HG02763 (cell line): Measurements from ENCODE around the gene PUM2.
"Not testable (repeated sequence)": the region's sequence is repeated elsewhere in the genome, so short reads cannot be mapped to it uniquely, and the experiment has no call there.

Source experiments
- ATAC-seq: cut with Tn5 transposase; IDR thresholded peaks from one replicate; pipeline ENCODE4 v1.9.1; 2021; ENCODE audit warnings: mild to moderate bottlenecking, moderate library complexity; ENCODE audit not compliant: unreplicated experiment

Gene PUM2

DNA sequence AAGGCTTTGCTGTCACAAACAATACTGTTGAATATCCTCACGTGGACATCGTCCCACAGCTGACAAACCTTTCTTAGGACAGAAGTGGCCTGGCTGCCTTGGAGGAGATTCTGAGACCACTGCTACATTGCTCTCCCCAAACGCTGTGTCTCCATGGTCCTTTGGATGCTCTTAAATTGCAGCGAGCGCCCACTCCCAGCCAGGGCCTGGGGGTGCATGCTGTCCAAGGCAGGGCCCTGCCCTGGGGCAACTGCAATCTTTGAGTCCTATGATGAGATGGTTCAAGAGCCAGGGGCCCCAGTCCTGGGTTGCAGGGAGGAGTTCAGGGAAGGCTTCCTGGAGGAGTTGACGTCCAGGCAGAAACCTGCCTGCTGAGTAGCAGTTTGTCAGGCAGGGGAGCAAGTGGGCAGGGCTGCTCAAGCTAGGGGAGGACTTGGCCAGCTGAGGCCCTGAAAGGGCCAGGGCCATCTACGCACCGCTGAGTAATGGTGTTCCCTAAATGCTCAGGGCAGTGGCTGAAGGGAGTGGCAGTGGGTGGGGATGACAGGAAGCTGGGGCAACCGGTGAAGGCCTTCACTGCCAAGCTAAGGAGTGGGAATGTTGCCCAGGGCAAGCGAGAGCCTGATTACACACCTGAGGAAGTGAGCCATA is 114.9 kb downstream of the PUM2 start:
- ATAC-seq, result no peak

DNA sequence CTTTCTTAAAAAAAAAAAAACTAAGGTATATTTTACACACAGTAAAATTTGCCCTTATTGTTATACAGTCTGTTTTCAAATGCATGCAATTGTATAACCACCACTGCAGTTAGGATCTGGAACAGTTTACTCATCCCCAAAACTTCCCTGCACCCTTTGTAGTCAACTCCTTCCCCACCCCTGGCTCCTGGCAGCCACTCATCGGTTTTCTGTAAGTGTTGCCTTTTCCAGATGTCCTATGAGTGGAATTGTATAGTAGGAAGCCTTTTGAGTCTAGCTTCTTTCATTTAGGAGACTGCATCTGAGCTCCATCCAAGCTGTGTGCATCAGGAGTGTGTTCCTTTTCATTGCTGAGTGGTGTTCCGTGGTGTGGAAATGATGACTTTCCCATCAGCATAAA is 116.0 kb downstream of the PUM2 start:
- not testable (repeated sequence) for ATAC-seq

DNA sequence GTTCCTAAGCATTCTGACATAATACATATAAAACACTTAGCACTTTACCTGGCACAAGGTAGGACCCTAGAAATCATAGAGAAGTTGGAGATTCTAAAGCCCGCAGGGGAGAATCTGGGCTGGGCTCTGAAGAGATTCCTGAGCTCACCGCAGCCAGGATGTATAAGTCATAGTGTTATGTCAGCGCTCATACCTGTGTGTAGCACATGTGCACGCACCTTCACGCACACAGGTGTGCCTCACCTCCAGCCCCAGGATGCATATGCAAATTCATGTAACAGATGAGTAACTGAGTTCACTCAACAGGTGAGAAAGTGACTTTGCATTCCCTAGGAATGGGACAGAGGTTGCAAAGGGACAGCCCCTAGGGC is 117.8 kb downstream of the PUM2 start:
- ATAC-seq, result no peak

DNA sequence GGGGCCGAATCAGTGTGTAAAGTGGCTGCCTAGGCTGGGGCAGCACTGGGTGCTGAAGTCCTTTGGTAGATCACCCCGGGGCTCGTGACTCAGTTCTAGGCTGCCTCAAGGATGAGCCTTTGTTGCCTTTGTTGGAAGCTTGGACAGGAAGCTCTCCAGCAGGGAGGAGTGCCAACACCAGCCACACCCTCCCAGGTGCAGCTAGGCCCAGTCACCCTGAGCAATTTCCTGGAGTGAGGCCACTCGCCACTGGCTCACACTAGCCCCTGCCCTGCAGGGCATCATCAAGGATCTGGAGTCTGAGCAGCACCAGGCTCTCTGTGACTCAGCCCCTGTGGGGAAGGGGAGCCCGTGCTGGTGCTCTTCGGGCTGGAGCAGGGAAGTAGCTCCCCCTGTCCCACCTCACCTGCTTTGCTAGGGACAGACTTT is 119.0 kb downstream of the PUM2 start:
- ATAC-seq, result no peak

DNA sequence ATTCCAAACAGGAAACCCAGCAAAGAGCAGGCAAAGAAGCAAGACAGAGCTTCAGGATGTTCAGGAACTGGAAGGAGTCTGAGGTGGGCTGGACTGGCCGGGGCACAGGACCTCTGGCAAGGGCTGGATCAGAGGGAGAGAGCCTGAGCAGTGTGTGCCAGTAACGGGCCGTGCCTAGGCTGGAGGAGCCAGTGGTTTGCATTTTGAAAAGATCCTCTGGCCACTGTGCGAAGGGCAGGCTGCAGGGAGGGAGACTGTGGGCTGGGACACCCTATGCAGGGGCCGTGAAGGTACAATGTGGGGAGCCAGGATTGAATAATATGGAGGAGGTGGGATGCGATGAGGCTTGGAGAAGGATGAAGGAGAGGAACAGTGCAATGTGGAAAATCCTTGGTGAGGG is 119.5 kb downstream of the PUM2 start:
- ATAC-seq, result no peak

DNA sequence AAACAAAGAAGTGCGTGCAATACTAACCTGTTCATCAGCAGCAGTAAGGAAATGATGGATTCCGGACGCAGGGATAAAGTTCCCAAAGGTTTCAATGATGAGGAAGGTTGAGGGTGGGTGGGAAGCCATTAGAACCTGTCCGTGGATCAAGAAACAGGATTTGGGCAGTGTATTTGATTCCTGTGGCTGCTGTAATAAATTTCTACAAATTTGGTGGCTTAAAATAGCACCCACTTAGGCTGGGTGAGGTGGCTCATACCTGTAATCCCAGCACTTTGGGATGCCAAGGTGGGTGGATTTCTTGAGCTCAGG is 120.6 kb downstream of the PUM2 start:
- ATAC-seq, result no peak

DNA sequence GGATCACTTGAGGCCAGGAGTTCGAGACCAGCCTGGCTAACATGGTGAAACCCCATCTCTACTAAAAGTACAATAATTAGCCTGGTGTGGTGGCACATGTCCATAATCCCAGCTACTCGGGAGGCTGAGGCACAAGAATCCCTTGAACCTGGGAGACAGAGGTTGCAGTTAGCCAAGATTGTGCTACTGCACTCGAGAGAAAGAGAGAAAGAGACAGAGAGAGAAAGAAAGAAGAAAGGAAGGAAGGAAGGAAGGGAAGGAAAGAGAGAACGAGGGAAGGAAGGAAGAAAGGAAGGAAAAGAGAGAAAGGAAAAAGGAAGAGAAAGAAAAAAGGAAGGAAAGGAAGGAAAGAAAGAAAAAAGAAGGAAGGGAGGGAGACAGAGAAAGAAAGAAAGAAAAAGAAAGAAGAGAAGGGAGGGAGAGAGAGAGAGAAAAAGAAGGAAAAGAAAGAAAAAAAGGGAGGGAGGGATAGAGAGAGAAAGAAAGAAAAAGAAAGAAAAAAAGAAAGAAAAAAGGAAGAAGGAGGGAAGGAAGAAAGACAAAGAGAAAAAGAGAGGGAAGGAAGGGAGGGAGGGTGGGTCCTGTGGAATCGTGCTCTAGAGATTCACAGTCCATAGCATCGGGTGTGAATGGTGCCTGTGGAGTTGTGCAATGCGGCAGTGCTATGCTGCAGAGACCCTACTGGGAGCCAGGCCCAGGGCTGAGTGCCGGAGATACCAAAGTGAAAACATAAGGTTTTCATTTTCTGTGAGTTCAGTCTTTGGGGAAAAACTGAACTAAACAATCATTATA is 121.1 kb downstream of the PUM2 start:
- ATAC-seq, result no peak

DNA sequence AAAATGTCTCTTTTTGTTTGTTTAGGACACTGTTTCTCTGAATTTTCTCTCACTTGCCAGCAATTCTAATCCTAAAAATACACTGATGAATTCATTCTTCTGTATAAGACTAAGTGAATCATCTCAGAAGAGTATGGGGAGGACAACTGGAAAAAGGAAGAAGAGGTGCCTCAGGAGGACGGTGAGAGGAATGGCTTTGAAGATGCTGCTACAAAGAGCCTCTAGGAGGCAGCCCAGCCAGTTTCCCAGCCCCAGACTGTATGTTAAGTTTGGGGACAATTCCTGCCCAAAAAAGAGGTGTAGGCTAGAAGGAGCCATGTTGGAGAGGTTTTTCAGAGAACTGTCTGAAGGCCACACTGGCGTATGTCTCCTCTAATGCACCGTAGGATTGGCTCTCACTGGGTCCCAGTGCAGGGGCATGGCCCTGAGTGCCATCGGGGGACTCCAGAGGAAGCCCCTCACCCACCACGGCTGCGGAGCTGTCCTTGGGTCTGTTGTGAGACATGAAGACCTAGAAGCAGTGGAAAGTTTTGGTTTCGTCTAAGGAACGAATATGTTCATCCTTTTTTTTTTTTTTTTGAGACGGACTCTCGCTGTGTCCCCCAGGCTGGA is 122.6 kb downstream of the PUM2 start:
- ATAC-seq, result no peak

DNA sequence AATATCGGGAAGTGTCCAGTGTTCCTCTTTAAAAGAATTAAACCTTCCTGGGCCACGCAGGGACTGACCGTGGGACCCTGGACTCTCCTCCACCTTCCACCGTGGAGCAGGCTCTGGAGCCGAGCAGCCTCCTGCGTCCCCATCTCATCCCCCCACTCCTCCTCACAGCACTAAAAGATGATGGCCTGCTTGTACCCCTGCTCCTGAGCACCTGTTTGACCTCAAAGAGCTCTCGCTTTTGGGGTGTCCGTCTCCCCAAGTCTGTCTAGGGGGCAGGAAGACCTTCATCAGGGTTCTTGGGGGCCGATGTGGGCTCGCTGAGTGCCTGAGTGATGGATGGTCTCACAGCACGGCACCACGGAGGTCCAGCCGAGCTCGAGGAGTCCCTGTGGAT is 124.5 kb downstream of the PUM2 start:
- no peak for ATAC-seq

DNA sequence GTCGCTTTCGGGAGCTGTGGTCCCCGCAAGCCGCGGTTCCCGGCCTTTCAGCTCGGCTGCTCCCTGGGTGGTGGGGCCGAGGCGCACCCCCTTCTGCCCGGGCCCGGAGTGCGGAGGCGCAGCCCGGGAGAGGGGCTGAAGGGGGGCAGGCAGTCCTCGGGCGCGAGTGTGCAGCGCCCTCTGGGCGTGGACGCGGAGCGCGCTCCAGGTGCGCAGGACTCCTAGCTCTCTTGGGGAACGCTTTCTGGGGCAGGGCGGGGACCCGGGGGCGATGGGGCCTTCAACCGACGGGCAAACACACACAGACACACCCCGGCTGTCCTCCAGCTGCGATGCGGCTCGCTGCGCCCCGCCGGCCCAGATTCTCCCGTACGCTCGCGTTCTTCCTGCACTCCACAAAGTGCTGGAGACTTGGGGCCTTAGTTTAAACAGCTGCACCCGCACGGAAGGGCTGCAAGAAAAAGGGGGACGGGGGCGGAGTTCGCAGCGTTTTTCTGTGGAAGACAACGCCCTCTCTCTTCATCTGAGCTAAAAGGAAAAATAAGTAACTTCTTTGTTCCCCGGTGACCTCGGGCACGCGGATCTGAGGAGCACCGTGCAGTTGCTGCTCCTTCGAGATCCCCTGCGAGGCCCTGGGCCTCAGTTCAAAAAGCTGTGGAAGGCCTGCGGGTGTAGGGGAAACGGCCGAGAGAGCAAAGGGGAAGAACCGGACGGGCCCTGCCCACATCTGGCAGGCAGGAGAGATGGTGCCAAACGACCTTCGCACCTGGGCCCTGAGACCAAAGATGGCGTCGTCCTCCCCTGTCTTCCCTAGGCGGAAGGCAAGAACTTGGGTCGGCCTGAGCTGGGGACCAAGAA is 125.1 kb downstream of the PUM2 start:
- ATAC-seq, result peak; percentile 47

DNA sequence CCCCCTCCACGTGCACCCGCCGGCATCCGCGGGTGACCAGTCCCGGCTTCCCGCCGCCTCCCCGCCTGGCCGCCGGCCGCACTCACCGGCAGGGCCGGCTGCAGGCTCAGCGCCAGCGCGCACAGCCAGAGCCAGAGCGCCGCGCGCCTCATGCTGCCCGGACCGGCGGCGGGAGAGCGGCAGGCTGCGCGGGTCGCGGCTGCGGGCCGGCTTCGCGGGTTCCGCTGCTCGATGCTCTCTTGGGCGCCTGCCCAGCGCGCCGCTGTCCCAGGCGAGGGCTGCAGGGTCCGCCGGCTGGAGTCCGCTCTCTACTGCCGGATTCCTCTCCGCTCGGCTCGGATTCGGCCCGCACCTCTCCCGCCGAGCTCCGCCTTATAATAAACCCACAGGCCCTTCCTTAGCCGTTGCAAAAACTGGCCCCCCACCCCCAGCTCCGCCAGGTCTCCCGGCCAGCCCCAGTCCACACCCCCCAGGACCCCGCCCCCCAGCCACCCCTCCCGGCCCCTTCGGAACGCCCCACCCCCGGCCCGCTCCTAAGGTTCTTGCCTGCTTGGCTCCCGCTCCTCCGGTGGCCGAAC is 125.8 kb downstream of the PUM2 start, which contains the start of gene SDC1:
SDC1 (minus strand) TSS at position 415 of the 578 bp plus-strand sequence; CDS start at position 152, 263 bp downstream.
- peak; percentile 13 for ATAC-seq

DNA sequence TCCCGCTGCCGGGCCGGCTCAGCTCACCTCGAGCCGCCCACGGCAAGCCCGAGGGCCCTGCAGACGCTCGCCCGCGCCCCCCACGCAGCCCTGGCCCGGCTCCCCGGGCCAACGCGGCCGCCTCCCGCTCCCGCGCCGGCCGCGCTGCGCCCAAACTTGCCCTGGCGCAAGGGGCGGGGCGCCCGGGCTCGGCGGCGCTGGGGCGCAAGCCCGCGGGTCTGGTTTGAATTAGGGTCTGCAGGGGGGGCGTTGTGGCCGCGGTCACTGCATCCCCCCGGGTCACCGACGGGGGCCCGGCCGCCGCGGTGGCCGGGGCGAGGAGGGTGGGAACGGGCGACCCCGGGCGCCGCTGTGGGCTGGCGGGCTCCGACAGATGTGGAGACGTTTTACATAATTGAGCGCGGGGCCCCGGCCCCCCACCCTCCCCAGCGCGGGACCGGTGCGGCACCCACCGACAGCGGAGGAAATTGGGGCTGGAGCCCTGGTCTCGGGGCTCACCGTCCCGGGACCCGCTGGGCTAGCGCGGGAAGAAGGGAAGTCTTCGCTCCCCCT is 126.4 kb downstream of the PUM2 start:
- ATAC-seq, result peak; percentile 26

DNA sequence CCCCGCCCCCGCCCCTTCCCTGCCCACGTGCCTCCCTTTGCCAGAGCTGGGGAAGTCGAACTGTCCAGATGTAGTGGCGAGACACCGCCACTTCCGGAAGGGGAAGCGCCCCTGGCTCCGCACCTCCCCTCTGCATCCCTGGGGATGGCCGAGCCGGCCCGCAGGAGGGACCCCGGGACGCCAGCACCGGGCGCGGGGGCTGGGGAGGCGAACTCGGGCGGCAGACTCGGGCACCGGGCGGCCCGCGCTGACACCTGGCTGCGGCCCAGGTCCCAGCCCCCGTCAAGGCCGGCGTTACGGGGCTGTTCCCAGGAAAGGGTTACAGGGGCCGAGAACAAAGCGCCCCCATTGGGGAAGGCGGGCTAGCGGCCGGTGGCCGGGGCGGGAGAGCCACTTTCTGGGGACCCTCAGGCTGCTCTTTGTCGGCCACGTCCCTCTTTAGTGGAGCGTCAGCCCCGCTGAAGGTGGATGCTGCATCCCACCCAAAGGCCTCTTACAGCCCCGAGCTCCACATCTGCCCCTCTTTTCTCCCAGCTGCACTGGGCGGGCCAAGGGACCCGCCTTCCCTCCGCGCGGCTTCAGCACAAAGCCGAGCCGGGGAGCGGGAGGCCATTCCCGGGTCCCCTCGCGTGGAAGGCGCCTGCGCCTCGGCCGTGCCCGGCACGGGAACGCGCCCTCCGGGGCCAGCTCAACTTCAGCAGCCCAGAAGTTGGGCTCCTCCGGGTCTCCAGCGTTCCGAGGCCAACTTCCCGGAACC is 127.1 kb downstream of the PUM2 start:
- ATAC-seq, result peak; percentile 18

DNA sequence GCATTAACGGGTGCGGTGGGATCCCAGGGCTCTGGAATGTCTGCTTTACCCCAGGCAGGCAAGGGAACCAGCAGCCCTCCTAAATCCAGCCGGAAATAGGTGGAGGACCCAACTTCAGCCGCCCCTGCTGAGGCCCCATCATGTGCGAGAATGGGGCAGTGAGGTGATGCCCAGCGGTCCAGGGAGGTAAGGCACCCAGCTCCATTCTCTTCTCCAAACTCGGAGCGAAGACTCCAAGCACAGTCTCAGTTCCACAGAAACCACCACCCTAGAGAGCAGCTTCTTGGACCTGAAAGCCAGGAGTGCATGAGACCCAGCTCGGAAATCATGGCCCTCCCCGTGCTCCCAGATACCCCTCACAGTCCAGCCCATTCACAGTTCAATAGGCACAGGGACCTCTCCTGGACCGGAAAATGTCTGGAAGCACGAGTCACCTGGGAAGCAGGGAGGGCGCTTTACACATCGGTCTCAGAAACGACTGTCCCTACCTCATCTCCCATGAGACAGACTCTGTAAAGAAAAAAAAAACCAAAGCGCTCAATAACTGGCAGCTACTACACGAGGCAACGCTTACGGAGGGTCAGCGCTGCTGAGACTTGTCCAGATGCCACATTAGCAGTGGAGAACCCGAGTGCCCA is 127.8 kb downstream of the PUM2 start:
- ATAC-seq, result no peak

DNA sequence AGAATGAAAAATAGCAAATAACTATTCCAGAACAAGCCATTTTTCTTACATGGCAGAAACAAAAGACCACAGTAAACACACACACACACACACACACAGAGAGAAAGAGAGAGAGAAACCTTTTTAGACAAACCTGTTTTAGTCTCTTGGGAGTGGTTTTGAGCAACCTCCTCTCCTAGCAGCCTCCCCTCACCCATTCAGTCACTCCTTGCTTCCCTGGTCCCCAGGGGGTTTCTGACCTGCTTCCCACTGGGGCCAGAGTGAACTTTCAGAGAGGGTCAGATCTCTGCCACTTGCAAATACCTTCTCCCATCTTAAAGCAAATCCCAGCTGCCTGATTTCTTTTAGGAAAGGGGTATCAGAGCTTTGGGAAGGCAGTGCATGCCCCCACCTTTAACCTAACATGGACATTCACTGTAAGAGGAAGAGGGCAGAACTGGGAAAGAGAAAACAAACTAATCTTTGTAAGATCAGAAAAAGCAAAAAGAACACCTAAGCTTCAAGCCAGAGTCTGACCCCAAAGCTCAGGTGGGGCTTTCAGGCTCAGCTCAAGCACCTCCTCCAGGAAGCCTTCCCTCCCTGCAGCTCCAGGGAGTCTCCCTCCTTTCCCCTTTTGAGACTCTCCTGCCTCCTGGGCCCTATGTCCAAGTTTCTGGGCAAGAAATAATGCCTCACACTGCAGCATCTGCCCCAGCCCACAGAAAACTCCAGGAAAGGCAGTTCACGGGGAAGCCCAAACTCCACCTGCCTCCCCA is 128.5 kb downstream of the PUM2 start:
- ATAC-seq, result no peak

DNA sequence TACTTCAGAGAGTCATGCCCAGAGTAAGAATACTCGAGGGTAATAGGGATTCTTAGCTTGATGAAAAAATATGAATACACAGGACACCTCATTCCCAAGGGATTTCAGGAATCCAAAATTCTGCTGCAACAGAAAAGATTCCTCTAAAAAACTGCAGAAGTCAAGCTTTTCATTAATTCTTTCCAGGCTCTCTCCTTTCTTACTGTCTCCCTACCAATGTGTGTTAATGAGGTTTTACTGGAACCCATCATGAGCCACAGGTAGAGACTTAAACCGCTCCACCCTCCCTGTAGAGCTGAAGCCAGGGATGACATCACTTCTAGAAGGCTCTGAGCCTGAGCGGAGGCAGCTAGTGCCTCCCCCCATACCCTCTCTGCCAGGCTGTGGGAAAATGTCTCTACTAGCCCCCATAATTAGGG is 129.1 kb downstream of the PUM2 start:
- no peak for ATAC-seq

DNA sequence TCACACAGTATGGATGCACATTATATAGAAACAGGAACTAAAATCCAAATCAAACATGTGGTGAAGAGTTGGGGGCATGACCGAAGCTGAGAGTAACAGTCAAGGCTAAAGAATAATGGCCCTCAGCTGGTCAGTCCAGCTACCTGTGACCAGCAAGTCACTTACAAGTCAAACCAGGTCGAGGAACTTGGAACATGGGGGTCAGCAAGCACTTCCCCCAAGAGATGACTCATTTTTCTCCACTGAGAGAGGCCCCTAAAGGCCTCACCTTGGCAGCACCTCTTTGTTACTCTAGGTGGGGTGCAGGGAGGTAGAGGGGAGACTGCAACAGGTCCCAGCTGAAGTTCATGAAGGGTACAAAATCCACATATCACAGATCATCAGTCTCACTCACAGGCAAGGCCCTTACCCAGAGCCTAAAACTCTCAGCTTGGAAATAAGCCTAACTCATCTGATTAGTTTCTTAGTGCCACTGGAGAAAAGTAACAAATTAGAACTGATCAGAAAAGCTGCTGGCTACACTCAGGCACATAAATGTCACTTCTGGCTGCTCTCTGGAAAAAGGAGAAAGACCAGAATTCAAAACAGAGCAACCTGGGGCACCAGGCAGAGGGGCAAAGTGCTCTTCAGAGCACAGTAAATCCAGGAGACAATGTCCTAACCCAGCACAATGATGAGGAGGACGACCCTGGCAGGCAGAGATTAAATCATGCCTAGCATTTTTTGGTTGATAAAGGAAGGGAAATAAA is 129.7 kb downstream of the PUM2 start:
- no peak for ATAC-seq

DNA sequence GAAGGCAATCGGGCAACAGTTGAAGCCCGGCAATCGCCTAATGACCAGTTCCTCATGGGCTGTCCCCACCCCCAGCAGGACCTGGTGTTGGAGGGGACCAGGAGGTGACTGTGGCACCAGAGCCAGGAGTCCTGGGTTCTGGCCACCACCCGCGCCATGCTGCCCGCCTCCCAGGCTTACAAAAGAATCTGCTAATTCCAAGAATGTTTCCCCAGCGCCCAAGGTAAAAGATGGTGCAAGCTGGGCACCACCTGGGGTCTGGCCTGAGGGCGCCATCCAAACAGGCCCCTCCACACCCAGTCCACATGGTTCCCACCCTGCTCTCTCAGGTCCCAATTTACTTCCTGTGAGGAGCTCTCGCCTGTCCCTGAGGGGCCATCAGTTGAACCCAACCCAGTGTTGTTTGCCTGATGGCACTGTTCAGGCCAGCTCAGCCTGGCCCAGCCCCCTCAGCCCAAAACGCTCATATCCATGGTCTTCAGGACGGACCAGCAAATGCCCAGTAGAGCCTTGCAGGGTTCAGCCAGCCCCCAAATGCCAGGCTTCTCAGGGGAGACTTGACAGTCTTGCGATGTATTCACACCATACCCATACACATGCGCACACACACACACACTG is 130.8 kb downstream of the PUM2 start:
- ATAC-seq, result no peak
